Thoracic aorta (tissue), 2 donors: Measurements from ENCODE around the gene RNF157. TPM values are rescaled to one million over a fixed set of nuclear protein-coding genes. Genes with fewer than 3 reads are reported as not detected.

Experiments used
- ATAC-seq: fragments of 150-250 bp; one replicate; pipeline ENCODE4 v1.8.0; 2017; ENCODE audit warnings: low read depth; ENCODE audit not compliant: insufficient number of reproducible peaks, low FRiP score
- DNase-seq: peaks from one replicate; pipeline ENCODE4 v3.0.0-alpha.2; 2020; ENCODE audit warnings: low spot score
- H3K27ac ChIP-seq, 2 donors: fragments of 200-600 bp; sonication (generic); 1 replicate in 1 of 2; 2 replicates in 1 of 2; pipeline ENCODE4 v1.5.1; 2016; ENCODE audit warnings: mild to moderate bottlenecking in 2 of 2, moderate library complexity in 2 of 2
- H3K27me3 ChIP-seq: fragments of 200-600 bp; sonication (generic); replicated peaks from 2 replicates; pipeline ENCODE4 v1.6.0; 2016; ENCODE audit warnings: mild to moderate bottlenecking; ENCODE audit not compliant: insufficient read depth
- H3K36me3 ChIP-seq: fragments of 200-600 bp; sonication (generic); one replicate; pipeline ENCODE4 v1.5.1; 2016
- H3K4me1 ChIP-seq, 2 donors: fragments of 200-600 bp; sonication (generic); 1 replicate in 1 of 2; 2 replicates in 1 of 2; pipeline versions ENCODE4 v1.5.1 to v1.6.0; 2016; ENCODE audit warnings: low read depth in 2 of 2, mild to moderate bottlenecking in 1 of 2; ENCODE audit not compliant: control insufficient read depth in 1 of 2
- H3K4me3 ChIP-seq: fragments of 200-600 bp; sonication (generic); 2 replicates; pipeline ENCODE4 v1.5.1; 2016; ENCODE audit warnings: mild to moderate bottlenecking
- H3K9me3 ChIP-seq: fragments of 200-600 bp; sonication (generic); 2 replicates; pipeline ENCODE4 v1.5.1; 2016
- total RNA-seq, 2 donors: library from RNA; depleted of rRNA; stranded (reverse); fragments of >200 nt; gene quantifications; one replicate each; pipeline versions ENCODE4 v1.1.0 to v1.2.3, GENCODE V29; 2016
- TF ChIP-seq, protein P1 (sequence below): fragments of 200-600 bp; sonication (generic); IDR thresholded peaks from one replicate; pipeline ENCODE4 v1.5.1; 2019; ENCODE audit warnings: antibody characterized with exemption

Gene RNF157
- total RNA-seq, 2 donors from 2014 or later: 0.41 to 1.9 TPM

DNA sequence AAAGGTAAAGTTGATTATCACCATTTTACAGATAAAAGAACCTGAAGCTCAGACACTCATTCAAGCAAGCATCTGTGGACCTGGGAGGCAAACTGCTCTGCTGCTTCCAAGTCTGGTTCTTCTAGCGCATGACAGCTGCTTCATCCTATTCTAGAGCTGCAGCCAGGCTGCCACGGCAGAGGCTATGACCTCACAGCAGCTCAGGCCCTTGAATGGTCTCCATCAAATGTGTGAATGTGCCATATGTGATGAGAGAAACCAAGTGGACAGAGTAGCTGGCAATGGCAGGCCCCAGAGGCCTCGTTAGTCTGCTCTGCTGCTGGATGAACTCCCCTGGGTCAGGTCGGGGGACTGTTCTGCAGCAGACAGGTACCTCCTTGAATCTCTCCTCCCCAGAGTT lies 68.6 kb downstream of the RNF157 start:
- no peaks in the 10 kb centered on the region for H3K9me3 ChIP-seq
- H3K27ac ChIP-seq: no peak overlapping the region
- no peaks in the 10 kb centered on the region for H3K36me3 ChIP-seq
- no peak overlapping the region for H3K4me3 ChIP-seq
- no peaks in the 10 kb centered on the region for H3K27me3 ChIP-seq
- DNase-seq (no peak), ATAC-seq (no peak)
- TF ChIP-seq, protein P1, sequence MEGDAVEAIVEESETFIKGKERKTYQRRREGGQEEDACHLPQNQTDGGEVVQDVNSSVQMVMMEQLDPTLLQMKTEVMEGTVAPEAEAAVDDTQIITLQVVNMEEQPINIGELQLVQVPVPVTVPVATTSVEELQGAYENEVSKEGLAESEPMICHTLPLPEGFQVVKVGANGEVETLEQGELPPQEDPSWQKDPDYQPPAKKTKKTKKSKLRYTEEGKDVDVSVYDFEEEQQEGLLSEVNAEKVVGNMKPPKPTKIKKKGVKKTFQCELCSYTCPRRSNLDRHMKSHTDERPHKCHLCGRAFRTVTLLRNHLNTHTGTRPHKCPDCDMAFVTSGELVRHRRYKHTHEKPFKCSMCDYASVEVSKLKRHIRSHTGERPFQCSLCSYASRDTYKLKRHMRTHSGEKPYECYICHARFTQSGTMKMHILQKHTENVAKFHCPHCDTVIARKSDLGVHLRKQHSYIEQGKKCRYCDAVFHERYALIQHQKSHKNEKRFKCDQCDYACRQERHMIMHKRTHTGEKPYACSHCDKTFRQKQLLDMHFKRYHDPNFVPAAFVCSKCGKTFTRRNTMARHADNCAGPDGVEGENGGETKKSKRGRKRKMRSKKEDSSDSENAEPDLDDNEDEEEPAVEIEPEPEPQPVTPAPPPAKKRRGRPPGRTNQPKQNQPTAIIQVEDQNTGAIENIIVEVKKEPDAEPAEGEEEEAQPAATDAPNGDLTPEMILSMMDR: no peak
- no peaks in the 10 kb centered on the region for H3K4me1 ChIP-seq

DNA sequence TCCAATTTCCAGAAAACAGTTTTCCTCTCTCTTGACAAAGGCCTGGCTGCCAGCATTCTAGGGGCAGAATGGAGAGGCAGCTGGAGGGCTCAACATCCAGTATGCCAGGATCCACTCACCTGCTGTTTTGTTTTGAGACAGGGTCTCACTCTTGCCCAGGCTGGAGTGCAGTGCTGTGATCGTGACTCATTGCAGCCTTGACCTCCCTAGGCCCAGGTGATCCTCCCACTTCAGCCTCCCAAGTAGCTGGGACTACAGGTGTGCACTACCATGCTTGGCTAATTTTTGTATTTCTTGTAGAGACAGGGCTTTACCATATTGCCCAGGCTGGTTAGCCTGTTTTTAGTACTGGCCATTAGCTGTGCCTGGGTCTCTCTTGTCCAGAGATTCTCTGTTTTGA lies 70.2 kb downstream of the RNF157 start:
- ATAC-seq (no peak), DNase-seq (no peak)
- H3K36me3 ChIP-seq: no peaks in the 10 kb centered on the region
- H3K4me1 ChIP-seq: no peaks in the 10 kb centered on the region
- no peaks in the 10 kb centered on the region for H3K27me3 ChIP-seq
- H3K27ac ChIP-seq: no peak overlapping the region
- no peak overlapping the region for H3K4me3 ChIP-seq
- no peaks in the 10 kb centered on the region for H3K9me3 ChIP-seq
- TF ChIP-seq, protein P1: no peak

DNA sequence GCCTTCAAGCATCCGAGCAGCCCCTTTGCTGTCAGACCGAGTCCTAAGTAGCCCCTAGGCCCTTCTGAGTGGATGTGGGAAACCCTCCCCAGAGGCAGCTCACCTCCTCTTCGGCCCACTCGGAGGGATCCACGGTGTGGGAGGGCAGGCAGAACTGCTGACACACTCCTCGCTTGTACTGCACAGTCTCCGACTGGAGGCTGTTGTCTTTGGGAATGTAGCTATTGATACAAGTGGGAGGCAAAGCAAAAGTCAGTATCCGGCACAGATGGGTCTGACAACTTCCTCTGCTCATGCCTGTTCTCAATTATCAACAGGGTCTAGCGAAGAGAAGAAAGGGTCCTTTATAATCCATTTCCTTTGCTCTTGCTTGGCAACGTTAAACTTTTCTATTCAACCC lies 73.4 kb downstream of the RNF157 start:
- no peak for DNase-seq
- no peak for ATAC-seq

DNA sequence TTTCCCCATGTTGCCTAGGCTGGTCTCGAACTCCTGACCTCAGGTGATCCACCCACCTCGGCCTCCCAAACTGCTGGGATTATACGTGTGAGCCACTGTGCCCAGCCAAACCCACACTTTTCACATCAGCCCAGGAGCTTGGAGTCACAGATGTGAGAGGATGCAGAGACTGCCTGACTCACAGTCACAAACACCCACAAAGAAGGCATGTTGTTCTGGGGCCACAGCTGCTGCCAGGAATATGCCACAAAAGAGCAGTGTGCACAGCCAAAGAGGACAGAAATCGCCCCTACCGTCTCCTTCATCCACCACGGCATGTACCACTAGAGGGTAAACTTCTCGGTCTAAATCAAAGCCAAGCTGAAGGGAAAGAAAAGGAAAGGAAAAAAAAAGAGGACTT lies 74.1 kb downstream of the RNF157 start:
- H3K4me1 ChIP-seq: no peaks in the 10 kb centered on the region
- no peak overlapping the region for H3K27ac ChIP-seq
- H3K36me3 ChIP-seq: no peaks in the 10 kb centered on the region
- no peaks in the 10 kb centered on the region for H3K9me3 ChIP-seq
- no peaks in the 10 kb centered on the region for H3K27me3 ChIP-seq
- H3K4me3 ChIP-seq: no peak overlapping the region
- DNase-seq: no peak
- no peak for ATAC-seq
- TF ChIP-seq, protein P1: no peak

More for the DNA sequence above, 73.4 kb downstream of the RNF157 start:
- Histone ChIP-seq H3K4me3 (no peak overlapping the region), H3K9me3 (no peaks in the 10 kb centered on the region), H3K4me1 (no peaks in the 10 kb centered on the region), H3K27ac (no peak overlapping the region), H3K36me3 (no peaks in the 10 kb centered on the region), H3K27me3 (no peaks in the 10 kb centered on the region)
- TF ChIP-seq, protein P1: no peak

DNA sequence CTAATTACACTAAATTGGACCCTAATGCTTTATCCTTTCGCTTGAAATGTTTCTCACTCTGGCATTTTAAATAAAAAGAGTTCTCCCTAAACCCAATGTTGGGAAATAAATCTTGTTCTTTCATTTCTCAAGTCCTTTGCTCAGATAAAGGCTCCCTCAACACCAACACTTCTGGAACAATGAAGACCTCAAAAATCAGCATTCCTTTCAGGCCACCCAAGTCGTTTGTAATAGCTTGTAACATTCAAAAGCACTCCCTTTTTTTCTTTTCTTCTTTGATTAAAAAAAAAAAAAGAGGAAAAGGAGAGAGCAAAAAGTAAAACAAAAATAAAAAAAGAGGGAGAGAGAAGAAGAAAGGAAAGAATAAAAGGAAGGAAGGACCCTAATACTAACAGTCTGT lies 76.0 kb downstream of the RNF157 start:
- no peak for ATAC-seq
- no peak overlapping the region for H3K27ac ChIP-seq
- TF ChIP-seq, protein P1: no peak

More for the DNA sequence above, 76.0 kb downstream of the RNF157 start:
- Histone ChIP-seq H3K27me3 (no peaks in the 10 kb centered on the region), H3K36me3 (no peaks in the 10 kb centered on the region), H3K4me1 (no peaks in the 10 kb centered on the region), H3K4me3 (no peak overlapping the region), H3K9me3 (no peaks in the 10 kb centered on the region)
- no peak for DNase-seq
